ENCODE results near the gene SIT1.

DNA sequence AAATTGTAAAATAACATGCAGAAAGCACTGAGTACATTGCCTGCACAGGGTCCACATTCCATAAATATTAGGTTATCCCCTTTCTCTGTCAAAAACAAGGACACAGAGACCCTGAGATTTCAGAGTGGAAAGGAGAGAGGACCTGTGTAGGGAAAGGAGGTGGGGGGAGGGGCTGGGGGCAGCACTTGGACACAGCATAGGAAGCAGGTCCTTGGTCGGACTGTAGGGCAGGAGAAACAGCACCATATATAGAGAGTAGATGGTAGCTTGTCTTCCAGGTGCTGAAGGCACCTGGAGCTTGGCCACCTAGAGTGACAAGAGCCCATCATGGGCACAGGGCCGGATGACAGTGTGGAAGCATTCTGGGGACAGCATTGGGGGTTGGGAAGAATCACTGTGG lies 36.6 kb upstream of the SIT1 start:
- TF ChIP-seq, protein P1, sequence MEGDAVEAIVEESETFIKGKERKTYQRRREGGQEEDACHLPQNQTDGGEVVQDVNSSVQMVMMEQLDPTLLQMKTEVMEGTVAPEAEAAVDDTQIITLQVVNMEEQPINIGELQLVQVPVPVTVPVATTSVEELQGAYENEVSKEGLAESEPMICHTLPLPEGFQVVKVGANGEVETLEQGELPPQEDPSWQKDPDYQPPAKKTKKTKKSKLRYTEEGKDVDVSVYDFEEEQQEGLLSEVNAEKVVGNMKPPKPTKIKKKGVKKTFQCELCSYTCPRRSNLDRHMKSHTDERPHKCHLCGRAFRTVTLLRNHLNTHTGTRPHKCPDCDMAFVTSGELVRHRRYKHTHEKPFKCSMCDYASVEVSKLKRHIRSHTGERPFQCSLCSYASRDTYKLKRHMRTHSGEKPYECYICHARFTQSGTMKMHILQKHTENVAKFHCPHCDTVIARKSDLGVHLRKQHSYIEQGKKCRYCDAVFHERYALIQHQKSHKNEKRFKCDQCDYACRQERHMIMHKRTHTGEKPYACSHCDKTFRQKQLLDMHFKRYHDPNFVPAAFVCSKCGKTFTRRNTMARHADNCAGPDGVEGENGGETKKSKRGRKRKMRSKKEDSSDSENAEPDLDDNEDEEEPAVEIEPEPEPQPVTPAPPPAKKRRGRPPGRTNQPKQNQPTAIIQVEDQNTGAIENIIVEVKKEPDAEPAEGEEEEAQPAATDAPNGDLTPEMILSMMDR (IDR thresholded peaks at IDR 0.05), result no peak
- TF ChIP-seq POLR2AphosphoS5 (IDR thresholded peaks at IDR 0.05), result no peak

Data from prostate gland (tissue), 2 donors.